A673 (cell line): Measurements from ENCODE around the gene PSMB2.

Experiments used
- CTCF ChIP-seq: fragments of 300-800, 200-600 bp; sonication (generic); conservative IDR thresholded peaks from 2 replicates; pipeline ENCODE4 v1.5.1; 2017; ENCODE audit warnings: low read depth, mild to moderate bottlenecking, antibody characterized with exemption, low read length, moderate library complexity, mixed read lengths
- EZH2 ChIP-seq: fragments of 200-600 bp; sonication (generic); IDR thresholded peaks from 2 replicates; pipeline ENCODE4 v1.6.1; 2017; ENCODE audit warnings: borderline replicate concordance, low read depth, mild to moderate bottlenecking, mixed read lengths, antibody characterized with exemption, low read length; ENCODE audit not compliant: poor library complexity, severe bottlenecking

- no peak for TF ChIP-seq CTCF
- no peak for TF ChIP-seq EZH2
Observed at GRCh38 chr1:35683012-35683411, 41.7 kb upstream of the PSMB2 start.
